Osteoblast (primary cell): ENCODE measurements around the gene TCAIM. TPM values are rescaled to one million over a fixed set of nuclear protein-coding genes. Genes with fewer than 3 reads are reported as not detected.

Source experiments
- DNase-seq: peaks from one replicate; pipeline ENCODE4 v3.0.0; 2011; ENCODE audit warnings: low spot score, mixed read lengths; ENCODE audit not compliant: insufficient read length; ENCODE audit errors: missing footprints
- H2AFZ ChIP-seq: 2 replicates; pipeline ENCODE4 v1.6.0; 2011; ENCODE audit warnings: mild to moderate bottlenecking, low read length
- H3K27ac ChIP-seq: 2 replicates; pipeline ENCODE4 v1.5.1; 2011; ENCODE audit warnings: mild to moderate bottlenecking, low read depth, low read length, moderate library complexity
- H3K27me3 ChIP-seq: 2 replicates; pipeline ENCODE4 v1.6.0; 2012; ENCODE audit warnings: mild to moderate bottlenecking, control low read depth, inconsistent platforms, low read length, moderate library complexity; ENCODE audit not compliant: insufficient read depth
- H3K36me3 ChIP-seq: 2 replicates; pipeline ENCODE4 v1.5.1; 2011; ENCODE audit warnings: mild to moderate bottlenecking, low read length, control low read depth, moderate library complexity; ENCODE audit not compliant: insufficient read depth
- H3K4me1 ChIP-seq: 2 replicates; pipeline ENCODE4 v1.5.1; 2011; ENCODE audit warnings: mild to moderate bottlenecking, low read length, control low read depth, moderate library complexity; ENCODE audit not compliant: insufficient read depth
- H3K4me2 ChIP-seq: 2 replicates; pipeline ENCODE4 v1.6.0; 2011; ENCODE audit warnings: mild to moderate bottlenecking, low read length; ENCODE audit not compliant: insufficient read depth
- H3K4me3 ChIP-seq: fragments of 200-600 bp; sonication (generic); 3 replicates; pipeline ENCODE4 v1.5.1; 2012; ENCODE audit warnings: mild to moderate bottlenecking, low read length, inconsistent platforms; ENCODE audit not compliant: insufficient read depth
- H3K79me2 ChIP-seq: 2 replicates; pipeline ENCODE4 v1.6.0; 2012; ENCODE audit warnings: mild to moderate bottlenecking, low read length, control low read depth, inconsistent platforms; ENCODE audit not compliant: insufficient read depth
- H3K9me3 ChIP-seq: 2 replicates; pipeline ENCODE4 v1.5.1; 2011; ENCODE audit warnings: low read depth, low read length, control low read depth
- H4K20me1 ChIP-seq: 2 replicates; pipeline ENCODE4 v1.6.0; 2012; ENCODE audit warnings: mild to moderate bottlenecking, low read length, control low read depth; ENCODE audit not compliant: insufficient read depth
- CTCF ChIP-seq: IDR thresholded peaks from 2 replicates; pipeline ENCODE4 v1.5.1; 2011; ENCODE audit warnings: mild to moderate bottlenecking, low read depth, low read length, moderate library complexity; ENCODE audit errors: extremely low read depth
- total RNA-seq: library from RNA; depleted of rRNA; stranded (reverse); fragments of >200 nt; gene quantifications from 2 replicates; pipeline ENCODE4 v1.2.3, GENCODE V29; 2012

TCAIM gene
- total RNA-seq, 1 donor: 33.7 TPM

GRCh38 chr3:44297255-44297654 is 41.3 kb upstream of the TCAIM start:
- no peaks in the 10 kb centered on the region for H3K36me3 ChIP-seq
- TF ChIP-seq CTCF: no peak
- H3K9me3 ChIP-seq: no peaks in the 10 kb centered on the region
- no peaks in the 10 kb centered on the region for H3K27me3 ChIP-seq
- H3K4me1 ChIP-seq: no peaks in the 10 kb centered on the region
- no peak overlapping the region for H3K27ac ChIP-seq
- H3K4me3 ChIP-seq: no peak overlapping the region
- H2AFZ ChIP-seq: no peak overlapping the region
- H4K20me1 ChIP-seq: no peaks in the 10 kb centered on the region
- no peaks in the 10 kb centered on the region for H3K79me2 ChIP-seq
- H3K4me2 ChIP-seq: no peak overlapping the region
- DNase-seq: no peak

GRCh38 chr3:44301746-44302145 is 36.8 kb upstream of the TCAIM start:
- H3K9me3 ChIP-seq: no peaks in the 10 kb centered on the region
- no peaks in the 10 kb centered on the region for H3K4me1 ChIP-seq
- no peaks in the 10 kb centered on the region for H3K36me3 ChIP-seq
- H3K4me3 ChIP-seq: no peak overlapping the region
- no peaks in the 10 kb centered on the region for H4K20me1 ChIP-seq
- H3K4me2 ChIP-seq: no peak overlapping the region
- H3K27me3 ChIP-seq: no peaks in the 10 kb centered on the region
- no peak for TF ChIP-seq CTCF
- H2AFZ ChIP-seq: no peak overlapping the region
- no peak overlapping the region for H3K27ac ChIP-seq
- H3K79me2 ChIP-seq: no peaks in the 10 kb centered on the region
- DNase-seq: no peak

GRCh38 chr3:44309500-44309899 is 29.1 kb upstream of the TCAIM start:
- Histone ChIP-seq H3K36me3 (no peaks in the 10 kb centered on the region), H3K27ac (no peak overlapping the region), H3K9me3 (no peaks in the 10 kb centered on the region), H3K4me2 (no peak overlapping the region), H2AFZ (no peak overlapping the region), H3K4me3 (no peak overlapping the region), H3K79me2 (no peaks in the 10 kb centered on the region), H3K4me1 (no peaks in the 10 kb centered on the region), H3K27me3 (no peaks in the 10 kb centered on the region), H4K20me1 (no peaks in the 10 kb centered on the region)
- TF ChIP-seq CTCF: no peak
- DNase-seq: no peak

GRCh38 chr3:44318891-44319311 is 19.7 kb upstream of the TCAIM start:
- no peak overlapping the region for H3K4me2 ChIP-seq
- no peaks in the 10 kb centered on the region for H3K9me3 ChIP-seq
- no peak overlapping the region for H3K4me3 ChIP-seq
- TF ChIP-seq CTCF: no peak
- H3K27ac ChIP-seq: no peak overlapping the region
- H3K27me3 ChIP-seq: no peaks in the 10 kb centered on the region
- no peaks in the 10 kb centered on the region for H3K79me2 ChIP-seq
- no peaks in the 10 kb centered on the region for H4K20me1 ChIP-seq
- no peak overlapping the region for H2AFZ ChIP-seq
- H3K36me3 ChIP-seq: no peaks in the 10 kb centered on the region
- no peaks in the 10 kb centered on the region for H3K4me1 ChIP-seq
- DNase-seq: no peak
